Right lobe of liver (tissue), 4 donors: ENCODE results near the gene CPB1.

Source experiments
- CTCF ChIP-seq, 4 donors: fragments of 200-600 bp in 3 of 4; fragments of 450-650 bp in 1 of 4; IDR thresholded peaks; one replicate each; pipeline versions ENCODE4 v1.5.1 to v1.8.0; 2016 to 2022; ENCODE audit warnings: antibody characterized with exemption in 4 of 4, mild to moderate bottlenecking in 2 of 4
- POLR2A ChIP-seq: fragments of 450-650 bp; IDR thresholded peaks from one replicate; pipeline ENCODE4 v1.6.1; 2017; ENCODE audit warnings: antibody characterized with exemption, mild to moderate bottlenecking
- donor health status: DM: no; HTN: no; CAD: no.
- donor health status: DM: no; HTN: no; CAD: no.
- donor health status: DM: no; HTN: yes; CAD: no.

DNA sequence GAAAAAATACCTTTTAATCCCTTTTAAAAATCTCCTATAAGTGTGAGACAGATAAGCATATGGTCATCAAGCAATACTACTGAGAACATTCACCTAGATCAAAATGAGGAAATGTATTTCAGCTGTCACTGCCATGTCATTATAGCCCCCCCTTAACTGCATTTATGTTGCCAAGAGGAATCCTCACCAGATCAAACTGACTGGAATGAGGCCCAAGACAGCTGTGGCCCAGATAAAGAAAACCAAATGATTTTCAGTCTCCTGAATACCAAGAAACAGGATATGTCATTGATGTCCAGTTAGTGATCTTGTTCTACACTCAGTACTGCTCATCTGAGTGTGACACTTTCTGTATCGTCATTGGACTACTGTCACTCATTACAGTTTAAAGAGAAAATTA, 35.1 kb upstream of the CPB1 start:
- no peak for TF ChIP-seq CTCF (IDR thresholded peaks at IDR 0.05)
- TF ChIP-seq POLR2A = no peak
